ENCODE measurements around the gene LGR4. TPM values are rescaled to one million over a fixed set of nuclear protein-coding genes. Genes with fewer than 3 reads are reported as not detected.

Gene LGR4
- total and polyA plus RNA-seq, 11 donors = 7.4 to 39.1 (median 28.3) TPM

DNA sequence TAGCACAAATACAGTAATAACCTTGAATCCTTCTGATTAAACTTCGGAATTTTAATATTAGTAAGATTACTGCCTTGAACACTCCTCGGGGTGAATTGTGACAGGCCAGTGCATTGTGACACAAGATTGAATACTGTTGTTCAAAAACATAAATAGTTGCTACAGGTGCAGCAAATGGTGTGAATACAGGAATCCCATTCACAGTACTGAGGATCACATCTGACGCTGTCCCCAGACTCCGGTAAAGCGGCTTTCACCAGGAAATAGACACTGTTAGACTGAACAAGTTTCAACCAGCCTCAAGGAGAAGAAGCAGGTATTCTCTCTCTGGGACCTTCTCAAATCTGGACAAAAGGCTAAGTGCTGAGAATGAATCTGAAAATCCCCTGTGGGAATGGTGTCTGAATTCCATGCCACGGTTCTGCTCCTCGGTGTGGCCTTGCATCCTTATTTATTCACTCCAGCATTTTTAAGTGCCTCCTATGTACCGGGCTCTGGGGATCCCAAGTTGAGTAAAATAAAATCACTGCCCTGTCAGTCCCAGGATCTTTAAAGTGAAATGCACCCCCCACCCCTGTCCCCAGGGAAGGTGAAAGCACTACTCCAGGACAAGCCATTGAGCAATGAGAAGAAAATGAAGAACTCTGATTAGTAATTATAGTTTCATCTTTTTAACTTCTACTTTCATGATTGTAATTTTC, 3.4 kb downstream of the LGR4 start:
- Histone ChIP-seq H3K27ac (peak overlapping the region in 4 of 12 donors; percentile 14 to 80 (median 36)), H3K27me3 (no peaks in the 10 kb centered on the region), H3K4me1 (peaks cover 0 to 63% (median 36%) of the 10 kb centered on the region in 12 donors), H3K4me3 (peak overlapping the region in 9 of 12 donors; percentile 15 to 99 (median 79)), H3K9me3 (no peaks in the 10 kb centered on the region), H3K36me3 (no peaks in the 10 kb centered on the region)
- intact Hi-C loops (cut with DNase I) = loop anchor here in 2 of 10 donors (5.0 kb wide), 2 partner anchors 82 to 107 kb away; partner anchors contain the start of gene CCDC34 (in 1 of the 2)
- ATAC-seq (no peak), DNase-seq (no peak)
- WGBS, 4 donors = 53 to 61% (median 54%) methylated on average over 8 of the region's 8 CpGs
- TF ChIP-seq, protein P1, sequence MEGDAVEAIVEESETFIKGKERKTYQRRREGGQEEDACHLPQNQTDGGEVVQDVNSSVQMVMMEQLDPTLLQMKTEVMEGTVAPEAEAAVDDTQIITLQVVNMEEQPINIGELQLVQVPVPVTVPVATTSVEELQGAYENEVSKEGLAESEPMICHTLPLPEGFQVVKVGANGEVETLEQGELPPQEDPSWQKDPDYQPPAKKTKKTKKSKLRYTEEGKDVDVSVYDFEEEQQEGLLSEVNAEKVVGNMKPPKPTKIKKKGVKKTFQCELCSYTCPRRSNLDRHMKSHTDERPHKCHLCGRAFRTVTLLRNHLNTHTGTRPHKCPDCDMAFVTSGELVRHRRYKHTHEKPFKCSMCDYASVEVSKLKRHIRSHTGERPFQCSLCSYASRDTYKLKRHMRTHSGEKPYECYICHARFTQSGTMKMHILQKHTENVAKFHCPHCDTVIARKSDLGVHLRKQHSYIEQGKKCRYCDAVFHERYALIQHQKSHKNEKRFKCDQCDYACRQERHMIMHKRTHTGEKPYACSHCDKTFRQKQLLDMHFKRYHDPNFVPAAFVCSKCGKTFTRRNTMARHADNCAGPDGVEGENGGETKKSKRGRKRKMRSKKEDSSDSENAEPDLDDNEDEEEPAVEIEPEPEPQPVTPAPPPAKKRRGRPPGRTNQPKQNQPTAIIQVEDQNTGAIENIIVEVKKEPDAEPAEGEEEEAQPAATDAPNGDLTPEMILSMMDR (IDR thresholded peaks at IDR 0.05) = no peak
- TF ChIP-seq POLR2A (IDR thresholded peaks at IDR 0.05) = no peak

DNA sequence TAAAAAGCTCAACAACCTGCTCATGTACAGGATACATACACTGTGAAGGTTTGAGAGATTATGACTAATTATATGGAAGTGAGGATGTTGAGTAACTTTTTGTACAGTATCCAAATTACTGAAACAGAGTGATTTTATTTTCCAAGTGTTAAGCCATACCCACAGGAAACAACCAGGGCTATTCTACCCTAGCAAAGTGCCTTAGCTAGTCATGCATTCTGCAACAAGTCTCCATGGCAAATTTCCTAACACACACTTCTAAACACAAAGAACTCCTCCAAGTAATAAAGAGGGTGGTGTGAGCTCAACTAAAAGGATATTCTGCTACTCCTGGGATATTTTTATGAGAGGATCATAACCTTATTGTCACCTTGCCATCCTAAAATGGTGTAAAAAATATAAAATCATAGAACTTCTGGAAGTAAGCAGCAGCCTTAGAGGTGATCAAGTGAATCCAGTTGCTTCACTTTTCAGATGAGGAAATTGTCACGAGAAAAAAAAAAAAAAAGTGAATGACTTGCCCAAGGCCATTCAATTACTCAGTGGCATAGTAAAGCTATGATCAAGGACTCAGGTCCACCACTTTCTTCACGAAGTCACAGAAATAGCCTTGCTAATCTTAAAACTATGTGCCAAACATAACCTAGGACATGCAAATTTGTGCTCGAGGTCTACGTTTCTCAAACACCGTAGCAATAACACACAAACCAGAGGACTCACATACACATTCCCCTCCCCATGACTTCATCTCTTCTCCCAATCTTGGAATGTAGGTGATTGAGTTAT, 4.2 kb downstream of the LGR4 start:
- Histone ChIP-seq H3K27me3 (no peaks in the 10 kb centered on the region), H3K4me1 (peaks cover 0 to 70% (median 40%) of the 10 kb centered on the region in 12 donors), H3K9me3 (no peaks in the 10 kb centered on the region), H3K4me3 (peak overlapping the region in 8 of 12 donors; percentile 15 to 99 (median 81)), H3K36me3 (no peaks in the 10 kb centered on the region), H3K27ac (peak overlapping the region in 4 of 12 donors; percentile 3 to 48 (median 18))
- intact Hi-C loops (cut with DNase I) = loop anchor here in 2 of 10 donors (5.0 kb wide), 2 partner anchors 81 to 106 kb away; partner anchors contain the start of gene CCDC34 (in 1 of the 2)
- ATAC-seq (no peak), DNase-seq (no peak)
- TF ChIP-seq, protein P1 (IDR thresholded peaks at IDR 0.05) = no peak
- no peak for TF ChIP-seq POLR2A (IDR thresholded peaks at IDR 0.05)
- 48 to 59% (median 55%) methylated on average over 5 of the region's 5 CpGs for WGBS, 4 donors

- Histone ChIP-seq H3K27me3 (no peaks in the 10 kb centered on the region), H3K4me1 (peaks cover 0 to 69% (median 40%) of the 10 kb centered on the region in 12 donors), H3K27ac (peak overlapping the region in 2 of 12 donors; percentile 3 to 40), H3K9me3 (no peaks in the 10 kb centered on the region), H3K36me3 (no peaks in the 10 kb centered on the region), H3K4me3 (no peak overlapping the region)
- WGBS, 4 donors = 91 to 95% (median 92%) methylated on average over 13 of the region's 13 CpGs
- DNase-seq (no peak), ATAC-seq (no peak)
- TF ChIP-seq, protein P1 (IDR thresholded peaks at IDR 0.05) = no peak
- no peak for TF ChIP-seq POLR2A (IDR thresholded peaks at IDR 0.05)
- intact Hi-C loops (cut with DNase I) = loop anchor here in 2 of 10 donors (5.0 kb wide), 2 partner anchors 80 to 105 kb away; partner anchors contain the start of gene CCDC34 (in 1 of the 2)
These were observed 5.2 kb downstream of the LGR4 start for GRCh38 chr11:27467181-27467913.

Data from heart left ventricle (tissue), 16 donors.